GM21390 (cell line): ENCODE measurements around the gene GRM1.

Experiments
- ATAC-seq: cut with Tn5 transposase; IDR thresholded peaks from one replicate; pipeline ENCODE4 v1.9.1; 2021; ENCODE audit not compliant: unreplicated experiment

GRM1 gene

DNA sequence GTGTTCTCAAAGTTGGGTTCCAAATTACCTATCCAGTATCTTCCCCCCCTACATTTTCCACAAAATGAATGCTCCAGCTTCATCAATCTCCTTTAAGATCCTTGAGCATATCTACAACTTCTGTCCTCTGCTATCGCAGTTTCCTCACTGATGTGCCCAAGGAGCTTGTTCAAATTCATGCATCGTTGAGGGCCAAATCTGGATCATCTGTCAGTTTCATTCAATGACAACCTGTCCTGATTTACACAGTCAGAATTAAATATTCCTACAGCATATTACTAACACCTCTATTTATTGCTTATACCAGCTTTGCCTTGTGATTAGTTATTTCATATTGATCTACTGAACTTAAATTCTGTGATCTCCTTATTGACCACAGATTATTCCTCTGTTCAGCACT lies 68.7 kb downstream of the GRM1 start:
- no peak for ATAC-seq

DNA sequence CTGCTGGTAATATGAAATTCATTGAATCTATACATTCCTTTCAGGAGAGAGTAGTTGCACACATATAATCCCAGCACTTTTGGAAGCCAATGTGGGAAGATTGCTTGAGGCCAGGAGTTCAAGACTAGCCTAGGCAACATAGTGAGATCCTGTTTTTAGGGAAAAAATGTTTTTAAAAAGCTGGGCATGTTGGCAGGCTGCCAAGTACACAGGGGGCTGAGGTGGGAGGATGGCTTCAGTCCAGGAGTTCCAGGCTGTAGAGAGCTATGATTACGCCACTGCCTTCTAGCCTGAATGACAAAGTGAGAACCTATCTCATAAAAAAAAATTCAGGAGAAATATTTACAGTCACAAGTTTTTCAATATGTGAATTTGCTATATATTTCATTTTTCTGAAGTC lies 71.9 kb downstream of the GRM1 start:
- ATAC-seq: no peak

DNA sequence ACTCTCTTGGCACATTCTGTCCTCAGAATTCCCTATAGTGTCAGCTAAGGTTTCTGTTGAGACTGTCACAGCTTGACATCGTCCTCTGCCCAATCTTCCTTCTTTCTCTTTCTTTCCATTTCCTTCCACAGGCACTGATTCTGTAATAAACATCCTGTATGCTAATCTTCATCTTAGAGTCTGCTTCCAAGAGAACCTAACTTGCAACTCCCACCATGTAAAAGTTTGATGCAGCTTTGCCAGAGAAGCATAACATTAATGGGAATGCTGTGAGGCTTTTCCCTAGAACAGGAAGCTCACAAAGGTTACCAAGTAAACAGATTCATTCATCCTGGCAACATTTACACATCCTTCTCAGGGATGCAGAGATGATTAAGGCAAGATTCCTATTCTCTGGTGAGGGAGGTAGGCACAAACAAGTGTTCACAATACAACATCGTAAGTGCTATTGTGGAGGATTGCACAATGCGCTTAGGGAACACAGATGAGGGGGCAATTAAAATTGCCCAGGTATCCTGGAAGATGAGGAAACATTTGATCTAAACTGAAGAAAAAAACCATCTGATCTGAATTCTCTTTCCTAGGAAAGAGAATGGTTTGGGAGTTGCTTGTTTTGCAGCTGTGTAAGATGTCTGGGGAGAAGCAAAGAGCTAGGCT lies 74.7 kb downstream of the GRM1 start:
- ATAC-seq: no peak

DNA sequence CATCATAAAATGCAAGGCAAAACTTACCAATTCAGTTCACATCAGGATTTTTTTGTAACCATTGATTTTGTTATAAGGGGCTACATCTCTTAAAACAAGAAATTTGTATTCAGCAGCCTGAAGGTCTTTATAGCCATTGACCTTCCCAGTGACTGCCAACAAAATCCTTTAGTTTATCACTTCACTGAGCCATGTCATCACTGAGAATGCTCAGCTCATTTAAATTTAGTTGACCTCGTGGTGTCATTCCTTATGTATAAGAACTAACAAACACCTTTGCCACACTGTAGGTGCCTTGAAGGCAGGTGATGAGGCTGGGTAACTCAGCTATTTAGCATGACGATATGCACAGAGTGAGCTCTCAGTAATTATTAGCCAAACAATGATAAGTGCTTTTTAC lies 77.7 kb downstream of the GRM1 start:
- no peak for ATAC-seq

DNA sequence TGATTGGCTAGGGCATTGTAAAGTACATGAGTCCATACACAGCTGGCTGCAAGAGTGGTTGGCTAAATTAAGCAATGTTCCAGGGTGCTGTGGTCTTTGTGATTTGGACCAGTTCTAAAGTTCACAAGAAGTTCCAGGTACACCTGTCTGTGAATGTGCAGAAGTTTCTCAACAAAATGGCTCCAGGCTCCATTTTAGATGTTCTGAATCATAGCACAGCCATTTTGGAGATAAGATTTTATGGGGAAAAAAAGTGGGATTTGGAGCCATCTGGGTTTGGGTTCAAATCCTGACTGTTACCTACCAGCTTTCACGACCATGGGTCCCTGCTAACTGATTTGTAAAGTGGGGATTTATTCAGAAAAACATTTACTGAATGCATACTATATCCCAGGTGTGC lies 82.1 kb downstream of the GRM1 start:
- ATAC-seq: no peak

DNA sequence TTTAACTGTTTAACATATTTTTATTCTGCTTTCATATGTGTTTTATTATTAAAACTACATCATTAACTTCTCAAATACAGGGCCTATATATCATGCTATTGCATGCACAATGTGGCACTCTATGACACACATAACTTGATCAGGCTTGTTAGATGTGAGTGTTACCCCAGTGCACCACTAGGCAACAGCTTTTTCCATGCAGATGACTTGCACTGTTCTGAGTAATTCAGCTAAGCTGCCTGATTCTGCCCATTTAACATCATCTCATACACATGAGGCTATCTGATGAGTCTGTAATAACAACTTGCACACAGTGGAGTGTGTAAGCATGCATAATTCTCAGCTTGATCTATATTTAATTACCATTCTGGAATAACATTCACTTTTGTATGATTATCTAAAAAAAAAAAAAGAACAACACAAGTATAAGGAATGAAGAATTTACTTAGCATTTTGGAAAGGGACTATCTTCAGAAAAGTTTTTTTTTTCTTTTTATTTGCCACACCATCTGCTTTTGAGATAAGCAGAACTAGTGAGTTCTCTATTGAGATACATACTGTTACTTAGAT lies 83.1 kb downstream of the GRM1 start:
- ATAC-seq: no peak

DNA sequence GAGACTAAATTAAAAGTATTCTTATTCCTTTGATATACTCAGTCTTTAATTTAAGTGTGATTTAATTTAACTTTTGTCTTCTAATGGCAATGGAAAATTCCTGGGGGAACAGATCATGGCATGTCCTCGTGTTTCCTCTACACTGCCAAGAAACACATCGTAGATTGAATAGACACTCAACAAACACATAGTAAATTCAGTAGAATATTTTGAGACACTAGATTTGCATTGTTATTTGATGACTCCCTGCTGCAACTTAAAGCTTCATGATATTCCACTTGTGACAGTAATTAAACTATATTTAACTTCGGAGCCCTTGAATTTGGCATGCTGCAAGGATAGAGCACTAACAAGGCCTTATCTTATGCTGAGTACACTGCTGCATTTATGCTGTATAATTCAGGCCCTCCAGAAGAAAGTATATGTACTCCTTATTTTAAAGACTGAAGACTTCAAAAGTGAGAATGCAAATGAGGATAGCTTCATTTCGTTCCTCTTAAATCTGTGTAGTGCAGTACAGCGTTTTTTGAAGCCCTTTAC lies 84.3 kb downstream of the GRM1 start:
- no peak for ATAC-seq

DNA sequence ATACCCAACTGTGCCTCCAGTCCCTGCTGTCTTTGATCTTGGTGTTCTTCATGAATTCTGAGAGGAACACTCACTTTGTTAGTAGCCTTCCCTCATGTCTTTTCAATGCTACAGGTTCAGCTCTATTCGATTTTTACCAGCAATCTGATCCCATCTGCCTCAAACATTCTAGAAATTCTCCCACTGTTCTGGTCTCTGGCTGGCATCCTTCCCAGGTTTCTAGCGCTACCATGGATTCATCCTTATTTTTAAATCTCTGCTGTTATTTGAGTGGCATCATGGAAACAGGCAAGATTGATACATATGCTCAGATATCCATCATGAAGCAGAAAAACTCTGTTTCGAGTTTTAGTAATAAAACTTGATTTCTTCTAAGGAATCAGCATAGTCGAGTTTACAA lies 94.8 kb downstream of the GRM1 start:
- no peak for ATAC-seq

DNA sequence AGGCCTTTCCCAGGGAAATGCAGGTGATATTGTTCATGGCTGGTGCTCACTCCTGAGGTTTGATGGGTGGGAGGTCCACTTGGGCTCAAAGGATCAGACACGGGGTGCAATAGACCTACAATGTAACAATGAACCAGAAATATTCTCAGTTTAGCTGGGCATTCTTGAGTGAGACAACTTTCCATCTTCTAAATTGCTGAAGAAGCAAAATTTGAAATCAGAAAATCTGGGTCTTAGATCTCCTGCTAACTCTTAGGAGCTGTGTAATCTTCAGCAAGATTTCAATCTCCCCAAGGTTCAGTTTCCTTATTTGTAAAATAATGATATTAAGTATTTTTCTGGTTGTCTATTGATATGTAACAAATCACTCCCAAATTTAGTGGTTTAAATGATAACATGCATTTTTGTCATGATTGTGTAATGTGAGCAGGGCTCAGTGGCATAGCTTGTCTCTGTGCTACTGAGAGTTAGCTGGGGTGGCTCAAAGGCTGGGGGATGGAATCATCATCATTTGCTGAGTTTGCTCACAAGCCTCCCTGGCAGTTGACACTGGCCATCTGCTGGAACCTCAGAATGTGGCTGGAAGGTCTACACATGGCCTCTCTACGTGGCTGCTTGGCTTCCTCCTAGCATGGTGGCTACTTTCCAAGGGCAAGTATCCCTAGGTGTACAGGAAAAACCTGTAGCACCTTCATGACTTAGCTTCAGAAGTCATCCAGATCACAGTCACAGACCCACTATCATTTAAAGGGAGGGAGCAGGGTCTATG lies 98.8 kb downstream of the GRM1 start:
- ATAC-seq: no peak

DNA sequence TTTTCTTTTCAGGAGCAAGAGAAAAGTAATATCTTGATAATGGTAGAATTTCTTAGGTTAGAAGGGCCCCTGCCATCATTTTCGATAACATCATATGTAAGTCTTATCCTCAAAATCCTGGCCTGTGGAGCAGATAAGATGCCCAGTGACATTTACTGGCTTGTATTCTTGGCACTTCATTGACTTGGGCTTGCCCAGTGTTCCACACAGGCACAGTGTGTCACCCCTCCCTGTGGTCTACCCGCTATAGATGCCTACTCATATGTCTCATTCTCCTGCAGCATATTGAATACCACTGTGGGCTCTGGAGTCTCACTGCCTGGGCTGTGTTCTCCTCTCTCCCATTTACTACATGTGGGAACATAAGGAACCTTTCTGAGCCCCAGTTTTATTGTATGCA lies 105.0 kb downstream of the GRM1 start:
- ATAC-seq: no peak

DNA sequence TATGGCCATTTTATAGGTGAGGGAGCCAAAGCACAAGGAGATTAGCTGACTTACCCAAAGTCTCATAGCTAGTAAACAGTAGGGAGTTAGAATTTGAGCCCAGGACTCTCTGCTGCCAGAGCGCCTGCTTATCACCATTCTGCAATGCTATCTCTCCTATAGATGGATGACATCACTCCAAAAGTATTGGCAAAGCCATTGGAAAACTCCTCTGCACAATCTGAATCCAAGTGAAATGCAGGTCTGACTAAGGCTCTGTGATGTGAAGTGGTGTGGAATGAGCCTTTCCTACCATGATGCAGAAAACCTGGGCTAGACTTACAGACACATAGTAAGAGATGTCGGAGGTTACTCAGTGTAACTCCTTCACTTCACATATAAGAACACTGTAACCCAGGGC lies 106.3 kb downstream of the GRM1 start:
- no peak for ATAC-seq

DNA sequence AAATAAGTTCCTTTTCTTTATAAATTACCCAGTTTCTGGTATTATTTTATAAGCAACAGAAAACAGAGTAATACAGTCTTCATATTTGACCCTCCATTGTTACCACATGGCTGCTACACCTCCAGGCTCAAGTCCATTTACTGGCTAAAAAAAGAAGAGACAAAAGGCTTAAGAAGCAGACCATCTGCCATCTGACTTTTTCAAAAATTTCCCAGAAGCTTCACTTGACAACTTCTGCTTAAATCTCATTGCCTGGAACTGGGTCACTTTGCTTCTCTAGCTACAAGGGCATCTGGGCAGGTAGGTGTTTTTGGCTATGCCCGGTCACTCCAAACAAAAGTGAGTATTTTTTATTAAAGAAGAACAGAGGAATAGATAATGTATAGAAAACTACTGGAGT lies 118.0 kb downstream of the GRM1 start:
- no peak for ATAC-seq

DNA sequence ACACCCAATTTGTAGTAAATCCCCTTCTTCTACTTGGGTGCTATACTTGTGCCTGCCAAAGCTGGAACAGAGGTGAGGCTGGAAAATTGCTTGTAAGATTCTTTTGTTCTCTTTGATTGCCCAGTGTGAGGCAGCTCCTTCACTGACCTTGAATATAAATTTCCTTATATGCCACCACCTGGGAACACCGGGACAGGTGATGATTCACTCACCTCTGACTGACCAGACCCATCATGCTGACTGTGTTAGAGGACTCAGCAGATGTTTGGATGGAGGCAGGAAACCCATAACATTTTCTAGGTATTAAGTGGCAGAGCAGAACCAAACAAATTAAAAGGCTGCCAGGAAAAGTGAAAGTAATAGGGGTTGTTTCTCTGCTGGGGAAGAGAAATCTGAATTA lies 120.9 kb downstream of the GRM1 start:
- no peak for ATAC-seq

DNA sequence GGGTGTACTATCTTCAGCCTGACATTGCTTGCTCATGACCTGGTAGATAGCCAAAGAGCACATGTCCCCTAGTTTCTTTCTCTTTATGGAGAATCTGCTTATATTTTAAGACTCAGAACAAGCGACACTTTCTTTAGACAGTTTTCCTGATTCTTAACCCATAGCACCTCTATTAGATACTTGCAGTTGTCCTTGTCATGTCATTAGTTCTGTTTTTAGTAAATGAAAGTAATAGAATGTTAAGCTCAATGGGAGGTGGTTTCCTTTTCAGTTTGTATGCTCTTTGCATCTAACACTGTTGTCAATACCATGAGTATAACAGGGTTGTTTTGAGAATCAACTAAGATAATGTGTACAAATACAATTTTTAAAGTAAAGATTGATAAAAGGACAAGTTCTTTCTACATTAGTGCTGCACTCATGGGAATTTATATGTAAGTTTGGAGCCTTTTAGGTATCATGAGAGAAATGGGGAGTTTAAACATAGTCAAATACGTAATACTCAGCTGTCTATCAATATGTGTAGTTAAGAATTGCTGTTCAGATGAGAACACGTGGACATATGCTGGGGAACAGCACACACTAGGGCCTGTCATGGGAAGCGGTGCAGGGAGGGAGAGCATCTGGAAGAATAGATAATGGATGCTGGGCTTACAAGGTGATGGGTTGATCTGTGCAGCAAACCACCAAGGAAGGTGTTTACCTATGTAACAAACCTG lies 124.3 kb downstream of the GRM1 start:
- peak; percentile 98 for ATAC-seq

DNA sequence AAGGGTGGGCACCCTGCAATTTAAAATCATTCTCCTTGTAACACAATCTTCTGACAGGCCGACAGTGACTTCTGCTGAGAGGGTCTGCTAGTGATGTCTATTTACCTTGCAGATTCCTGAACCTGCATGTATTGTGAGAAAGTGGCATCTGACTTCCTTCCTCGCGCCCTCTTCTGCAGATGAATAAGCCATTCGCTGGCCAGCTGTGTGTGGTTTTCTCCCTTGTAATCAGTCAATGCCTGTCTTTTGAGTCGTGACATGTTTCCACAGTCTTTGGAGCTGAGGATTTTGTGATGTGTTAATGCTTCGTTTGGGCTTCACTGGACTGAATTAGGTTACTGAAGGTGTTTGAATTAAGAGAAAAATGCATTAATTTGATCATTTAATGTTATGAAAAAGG lies 125.3 kb downstream of the GRM1 start:
- ATAC-seq: no peak

DNA sequence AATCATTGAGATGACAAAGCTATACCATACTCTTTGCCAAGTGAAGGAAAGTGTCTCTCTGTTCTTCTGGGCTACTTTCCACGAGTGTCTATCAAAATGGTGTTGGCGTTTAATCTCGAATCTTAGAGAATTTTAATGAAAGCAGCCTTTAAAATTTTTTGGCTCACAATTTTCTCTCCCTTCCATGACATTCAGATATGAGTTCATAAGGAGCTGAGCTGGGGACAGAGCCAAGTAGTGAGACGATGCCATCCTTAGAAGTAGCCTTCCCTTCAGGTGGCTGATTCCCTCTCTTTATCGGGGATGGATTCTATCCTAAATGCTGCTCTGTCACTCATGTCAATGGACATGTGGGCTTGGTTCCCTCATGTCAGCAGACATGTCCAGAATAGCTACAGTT lies 132.8 kb downstream of the GRM1 start:
- no peak for ATAC-seq

DNA sequence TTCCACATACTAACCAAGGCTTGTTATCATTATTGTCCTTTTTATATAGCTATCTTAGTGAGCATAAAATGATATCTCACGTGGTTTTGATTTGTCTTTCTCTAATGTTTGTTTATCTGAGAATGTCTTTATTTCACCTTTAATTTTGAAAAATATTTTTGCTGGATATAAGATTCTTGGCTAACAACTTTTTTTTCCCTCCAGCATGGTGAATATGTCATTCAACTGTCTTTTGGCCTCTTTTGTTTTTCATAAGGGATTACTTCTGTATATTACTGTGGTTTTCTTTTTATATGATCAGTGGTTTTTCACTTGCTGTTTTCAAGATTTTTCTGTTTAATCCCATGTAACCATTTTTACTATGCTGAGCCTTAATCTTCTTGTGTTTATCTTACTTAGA lies 141.0 kb downstream of the GRM1 start:
- no peak for ATAC-seq

DNA sequence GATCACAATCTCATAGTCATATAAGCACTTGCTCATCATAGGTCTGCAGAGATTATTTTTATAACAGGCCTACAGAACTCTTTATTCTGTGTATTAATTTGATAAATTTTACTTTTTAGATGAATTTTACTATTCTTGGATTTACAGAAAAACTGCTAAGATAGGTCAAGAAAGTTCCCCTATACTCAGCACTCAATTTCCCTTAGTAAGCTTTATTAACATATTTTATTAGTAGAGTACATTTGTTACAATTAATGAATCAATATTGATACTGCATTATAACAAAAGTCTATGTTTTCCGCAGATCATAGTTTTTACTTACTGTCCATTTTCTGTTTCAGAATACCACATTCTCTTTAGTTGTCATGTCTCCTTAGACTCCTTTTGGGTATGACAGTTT lies 148.9 kb downstream of the GRM1 start:
- ATAC-seq: no peak

DNA sequence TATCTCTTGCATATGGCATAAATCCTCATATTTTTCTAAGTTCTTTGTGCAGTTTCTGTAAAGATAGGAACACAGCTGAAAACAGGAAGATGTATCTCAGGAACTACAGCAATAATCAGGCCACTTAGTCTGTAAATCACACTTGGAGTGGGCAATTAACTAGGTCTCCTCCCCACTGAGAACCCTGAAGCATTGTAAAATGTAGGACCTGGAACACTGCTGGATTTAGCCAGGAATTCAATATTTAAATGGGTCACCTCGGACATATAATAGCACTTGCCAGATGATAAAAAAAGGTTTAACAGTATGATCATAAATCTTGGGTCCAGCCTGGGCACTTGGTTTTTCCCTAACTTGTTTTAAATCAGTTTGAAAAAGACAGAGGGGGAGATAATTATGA lies 155.0 kb downstream of the GRM1 start:
- ATAC-seq: no peak

DNA sequence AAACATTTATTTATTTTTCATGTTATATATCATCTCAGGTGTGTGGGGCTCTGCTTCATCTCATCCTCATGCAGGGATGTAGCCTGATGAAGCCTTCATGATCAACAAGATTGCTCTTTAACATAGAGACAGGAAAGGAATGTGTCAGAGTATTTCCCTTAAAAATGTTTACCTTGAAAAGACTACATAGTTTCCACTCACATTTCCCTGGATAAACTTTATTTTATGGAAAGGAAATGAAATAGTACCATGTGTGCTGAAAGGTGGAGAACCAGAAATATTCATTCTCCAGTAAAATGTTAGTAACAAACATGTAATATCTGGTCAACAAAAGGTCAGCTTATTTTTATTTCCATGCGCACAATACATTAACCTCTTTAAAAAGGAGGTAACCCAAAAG lies 155.8 kb downstream of the GRM1 start:
- no peak for ATAC-seq

DNA sequence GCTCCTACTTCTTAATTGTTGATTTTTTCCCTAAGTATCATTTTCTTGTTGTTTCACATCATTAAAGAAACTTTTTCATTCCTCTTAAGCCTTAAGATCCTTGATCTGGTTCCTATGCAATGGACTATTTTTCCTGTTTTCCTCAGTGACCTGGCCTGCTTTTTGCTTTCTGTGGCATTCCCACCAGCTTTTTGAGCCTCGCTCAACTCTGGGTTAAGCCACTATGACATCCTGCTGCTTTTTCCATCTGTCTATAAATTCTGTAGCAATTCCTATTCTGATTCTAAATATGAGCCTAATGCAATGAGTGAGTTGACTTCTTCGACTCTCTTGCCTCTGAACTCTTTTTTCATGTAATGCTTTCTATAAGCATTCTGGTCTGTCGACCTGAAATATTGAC lies 160.3 kb downstream of the GRM1 start:
- no peak for ATAC-seq

DNA sequence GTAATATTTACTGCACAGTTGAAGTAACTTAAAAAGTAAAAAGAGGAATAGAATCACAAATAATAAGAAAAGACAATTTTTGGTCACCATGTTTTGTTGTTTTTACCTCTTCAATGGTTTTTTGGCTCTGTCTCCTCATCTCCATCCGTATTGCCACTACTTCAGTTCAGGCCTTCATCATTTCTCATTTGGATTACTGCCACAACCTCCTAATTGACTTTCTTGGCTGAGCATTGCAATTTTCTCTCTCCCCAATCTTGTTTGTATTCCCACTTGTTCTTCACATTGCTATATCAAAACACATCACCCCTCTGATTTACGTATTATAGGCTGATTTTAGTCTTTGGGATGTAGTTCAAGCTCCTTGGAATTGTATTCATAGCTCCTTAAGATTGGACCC lies 161.7 kb downstream of the GRM1 start:
- ATAC-seq: no peak
